Umbilical cord (tissue), 2 donors: Measurements from ENCODE around the gene IQUB. TPM values are rescaled to one million over a fixed set of nuclear protein-coding genes. Genes with fewer than 3 reads are reported as not detected.
A peak's percentile ranks its signal among the peaks of the same experiment; 100 is the strongest.
"Not testable (repeated sequence)": the region's sequence is repeated elsewhere in the genome, so short reads cannot be mapped to it uniquely, and the experiment has no call there.

Source experiments
- DNase-seq: peaks from one replicate; pipeline ENCODE4 v3.0.0-alpha.2; 2015; ENCODE audit warnings: low spot score
- total RNA-seq: library from RNA; depleted of rRNA; stranded (reverse); fragments of >200 nt; gene quantifications from one replicate; pipeline ENCODE4 v1.2.3, GENCODE V29; 2014; ENCODE audit warnings: low replicate concordance; ENCODE audit not compliant: insufficient read depth

IQUB gene
- total RNA-seq, 1 donor from 2014 or later: 2.6 TPM

DNA sequence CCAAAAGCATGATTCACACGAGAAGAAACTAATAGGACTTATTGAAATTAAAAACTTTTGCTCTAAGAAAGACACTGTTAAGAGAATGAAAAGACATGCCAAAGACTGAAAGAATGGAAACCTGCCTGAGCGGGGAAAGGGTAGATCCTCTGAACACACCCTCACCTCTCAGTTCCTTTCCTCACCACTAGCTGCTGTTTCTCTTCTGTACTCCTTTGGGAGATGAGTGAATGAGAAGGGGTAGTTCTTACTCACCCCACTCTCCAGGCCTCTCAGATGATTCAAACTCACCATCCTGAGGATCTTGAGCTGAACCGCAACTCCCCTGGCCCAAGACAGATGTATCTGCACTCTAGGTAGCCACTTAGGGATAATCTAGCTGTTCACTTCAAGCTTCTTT lies 41.9 kb downstream of the IQUB start:
- DNase-seq: no peak

DNA sequence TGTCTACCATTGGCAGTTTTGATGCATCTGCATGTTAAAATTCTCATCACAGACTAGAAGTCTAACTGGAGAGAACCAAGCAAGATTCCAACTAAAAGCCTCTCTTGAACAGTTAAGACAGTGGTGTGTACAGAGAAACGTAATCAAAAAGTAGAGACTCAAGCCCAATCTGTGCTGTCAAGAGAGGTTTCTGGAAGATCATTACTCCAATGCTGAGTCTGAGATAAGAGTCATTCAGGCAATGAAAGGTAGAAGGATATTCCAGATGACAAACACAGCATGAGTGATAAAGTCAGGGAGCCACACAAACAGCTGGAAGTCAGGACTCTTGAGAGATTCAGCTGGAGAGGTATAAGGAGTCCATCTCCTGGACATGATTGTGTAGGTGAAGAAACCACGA lies 48.7 kb downstream of the IQUB start:
- DNase-seq: no peak

DNA sequence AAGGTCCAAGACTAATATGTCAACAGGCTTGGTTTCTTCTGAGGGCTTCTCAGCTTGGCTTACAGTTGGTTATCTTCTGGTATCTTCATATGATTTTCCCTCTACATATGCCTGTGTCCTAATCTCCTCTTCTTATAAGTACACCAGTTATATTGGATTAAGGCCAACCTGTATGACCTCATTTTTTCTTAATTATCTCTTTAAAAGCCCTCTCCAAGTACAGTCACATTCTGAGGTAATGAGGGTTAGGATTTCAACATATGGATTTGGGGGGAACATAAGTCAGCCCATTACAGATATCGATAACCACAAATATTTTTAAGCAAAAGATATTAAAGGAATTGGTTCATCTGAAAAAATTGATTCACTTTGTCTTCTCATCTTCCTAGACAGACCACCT lies 49.2 kb downstream of the IQUB start:
- no peak for DNase-seq

DNA sequence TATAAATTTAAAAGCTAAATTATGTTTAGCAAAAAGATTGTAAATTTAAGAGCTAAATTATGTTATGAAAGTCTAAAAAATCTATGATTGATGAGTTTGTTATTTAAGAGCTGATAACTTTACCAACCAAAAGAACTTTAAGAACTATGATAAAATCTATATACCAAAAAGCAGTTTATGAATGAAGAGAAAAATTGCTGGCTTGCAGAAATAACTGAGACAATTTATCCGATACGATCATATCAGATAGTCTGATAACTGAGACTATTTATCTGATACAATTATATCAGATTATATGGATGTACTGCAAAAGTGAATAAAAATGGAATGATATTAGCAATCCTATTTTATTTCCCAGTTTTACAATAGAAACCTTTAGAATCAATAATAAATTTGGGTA lies 50.2 kb downstream of the IQUB start:
- DNase-seq: no peak

DNA sequence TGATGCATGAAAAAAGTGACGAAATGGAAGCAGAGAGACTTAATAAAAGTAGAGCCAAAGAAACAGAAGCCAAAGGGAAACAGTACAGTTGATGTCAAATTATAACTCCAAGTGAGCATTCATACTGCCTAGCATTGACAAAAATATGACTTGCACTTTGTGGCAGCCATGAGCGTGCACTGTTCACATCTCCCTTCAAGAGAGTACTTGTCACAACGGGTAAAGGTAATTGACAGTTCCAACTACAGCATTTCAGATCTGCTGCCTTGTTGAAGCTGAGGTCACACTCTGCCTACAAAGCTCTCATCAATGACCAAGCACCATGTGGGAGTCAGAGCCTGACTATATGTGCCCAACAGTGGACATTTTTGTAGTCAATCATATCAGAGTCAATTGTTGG lies 54.3 kb downstream of the IQUB start:
- DNase-seq: no peak

DNA sequence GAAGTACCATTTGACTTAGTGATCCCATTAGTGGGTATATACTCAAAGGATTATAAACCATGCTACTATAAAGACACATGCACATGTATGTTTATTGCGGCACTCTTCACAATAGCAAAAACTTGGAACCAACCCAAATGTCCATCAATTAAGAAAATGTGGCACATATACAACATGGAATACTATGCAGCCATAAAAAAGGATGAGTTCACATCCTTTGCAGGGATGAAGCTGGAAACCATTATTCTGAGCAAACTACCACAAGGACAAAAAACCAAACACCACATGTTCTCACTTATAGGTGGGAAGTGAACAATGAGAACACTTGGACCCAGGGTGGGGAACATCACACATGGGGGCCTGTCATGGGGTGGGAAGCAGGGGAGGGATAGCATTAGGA lies 56.3 kb downstream of the IQUB start:
- DNase-seq: not testable (repeated sequence)

DNA sequence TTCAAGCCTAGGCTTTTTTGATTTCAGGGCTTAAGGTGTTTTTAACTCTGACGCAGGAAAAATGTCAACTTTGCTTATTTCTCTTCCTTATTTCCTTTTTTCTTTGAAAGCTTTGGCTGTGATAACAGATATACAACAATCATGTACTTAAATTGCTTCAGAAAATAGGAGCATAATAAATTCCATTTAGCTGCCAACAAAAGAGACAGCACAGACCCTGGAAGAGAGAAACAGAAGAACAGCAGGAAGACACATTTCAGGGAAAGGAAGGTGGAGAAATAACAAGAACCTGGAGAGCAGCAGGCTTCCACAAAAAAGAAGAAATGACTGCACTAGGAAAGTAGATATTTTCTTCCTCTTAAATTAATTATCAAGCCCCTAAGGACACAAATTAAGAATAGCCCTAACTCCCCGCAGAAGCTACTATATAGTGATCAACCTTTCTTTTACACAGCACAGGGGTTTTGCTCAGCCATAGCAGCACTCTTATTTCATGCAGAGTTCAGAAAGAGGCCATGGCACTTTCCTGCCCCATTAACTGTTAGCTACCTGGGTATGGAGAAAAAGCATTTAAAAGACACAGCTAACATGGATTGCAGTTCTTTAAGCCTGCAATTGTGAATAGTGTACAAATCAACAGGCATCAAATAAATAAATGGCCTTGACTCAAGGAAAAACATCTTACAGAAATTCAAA lies 61.5 kb downstream of the IQUB start:
- DNase-seq: peak; percentile 76

DNA sequence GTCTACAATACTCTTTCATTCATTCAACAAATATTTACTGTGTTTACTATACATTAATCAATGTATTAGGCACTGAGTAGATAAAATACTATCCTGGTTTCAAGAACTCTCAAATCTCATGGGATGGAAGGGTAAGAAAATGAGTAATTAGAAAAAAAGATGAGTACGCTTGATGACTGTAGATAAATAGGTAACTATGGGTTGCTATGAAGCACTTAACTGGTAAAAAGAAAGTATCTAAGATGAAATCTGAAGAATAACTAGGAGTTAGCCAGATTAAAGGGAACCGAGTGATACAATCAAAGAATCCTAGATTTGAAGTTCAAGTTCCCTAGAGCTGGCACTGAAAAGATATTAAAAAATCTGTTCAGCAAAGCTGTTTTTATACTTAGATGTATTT lies 62.1 kb downstream of the IQUB start:
- DNase-seq: no peak

DNA sequence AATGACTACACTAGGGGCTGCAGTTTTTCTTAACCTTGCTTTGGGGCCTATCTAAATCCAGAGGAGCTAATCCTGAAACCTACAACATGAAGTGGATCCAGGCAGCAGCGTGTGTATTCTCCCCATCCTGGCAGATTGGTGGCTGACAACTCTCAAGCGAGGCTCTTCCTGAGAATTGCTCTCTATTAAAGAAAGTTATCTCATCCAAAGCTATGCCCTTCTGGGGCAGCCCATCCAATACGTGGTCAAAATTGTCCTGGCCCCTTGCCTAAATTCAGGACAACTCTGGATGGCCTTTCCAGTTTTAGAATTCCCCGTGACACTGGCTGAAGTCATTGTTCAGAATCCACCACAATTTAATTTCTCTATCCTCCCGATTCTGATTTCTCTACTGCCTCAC lies 66.1 kb downstream of the IQUB start:
- no peak for DNase-seq

DNA sequence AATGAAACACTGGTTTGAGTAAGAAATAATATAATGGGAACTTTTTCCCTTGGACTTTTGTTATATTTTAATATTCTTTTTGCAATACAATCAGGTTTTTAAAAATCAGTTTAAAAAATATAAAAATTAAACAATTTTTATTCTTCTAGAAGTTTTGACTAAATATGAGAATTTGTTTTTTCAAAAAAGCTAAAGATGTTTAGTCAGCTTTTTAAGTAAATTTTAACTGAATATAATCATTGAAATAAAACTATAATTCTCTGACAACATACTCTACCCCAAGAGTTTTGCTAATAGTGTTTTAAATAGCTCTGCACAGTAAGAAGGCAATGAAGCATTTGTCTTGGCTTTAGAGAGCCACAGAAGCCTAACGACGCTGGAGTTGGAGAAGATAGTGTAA lies 70.5 kb downstream of the IQUB start:
- no peak for DNase-seq

DNA sequence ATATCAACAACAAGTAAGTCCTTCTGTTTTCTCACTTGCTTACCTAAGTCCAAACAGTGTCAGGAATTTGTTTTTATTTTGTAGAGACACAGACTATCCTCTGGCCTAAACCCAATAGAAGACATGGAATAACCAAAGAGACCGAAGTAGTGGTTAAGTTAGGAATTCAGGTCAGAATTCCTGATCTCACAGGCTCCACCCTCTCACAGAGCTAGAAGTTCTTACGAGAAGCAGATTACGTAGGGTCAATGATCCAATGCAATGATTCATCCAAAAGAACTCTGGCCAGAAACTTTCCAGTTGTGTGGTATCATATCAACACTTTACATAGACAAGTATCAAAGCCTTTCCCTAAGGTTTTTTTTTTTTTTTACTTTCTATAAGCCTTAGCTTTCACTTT lies 73.8 kb downstream of the IQUB start:
- DNase-seq: peak; percentile 10

DNA sequence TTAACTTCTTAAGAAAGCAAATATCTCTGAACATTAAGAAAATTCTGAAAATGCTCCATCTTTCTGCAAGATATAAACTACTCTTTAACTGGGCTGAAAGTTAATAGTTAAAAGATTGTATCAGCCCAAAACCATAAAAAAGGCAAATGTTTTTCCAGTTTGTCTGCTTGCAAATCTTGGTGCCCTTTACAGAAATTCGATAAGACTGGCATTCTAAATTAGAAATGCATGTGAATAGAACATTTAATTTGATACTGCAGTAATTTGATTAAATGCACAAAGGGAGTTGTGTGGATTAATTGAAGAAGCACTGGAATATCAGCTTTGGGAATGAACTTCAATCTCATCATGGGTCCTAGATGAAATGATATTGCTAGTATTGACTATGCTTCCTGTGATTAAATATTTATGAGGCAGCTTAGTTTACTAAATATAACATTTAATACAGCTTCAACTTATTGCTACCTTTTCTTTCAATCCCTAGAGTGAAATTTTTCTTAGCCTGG lies 78.4 kb downstream of the IQUB start:
- no peak for DNase-seq

DNA sequence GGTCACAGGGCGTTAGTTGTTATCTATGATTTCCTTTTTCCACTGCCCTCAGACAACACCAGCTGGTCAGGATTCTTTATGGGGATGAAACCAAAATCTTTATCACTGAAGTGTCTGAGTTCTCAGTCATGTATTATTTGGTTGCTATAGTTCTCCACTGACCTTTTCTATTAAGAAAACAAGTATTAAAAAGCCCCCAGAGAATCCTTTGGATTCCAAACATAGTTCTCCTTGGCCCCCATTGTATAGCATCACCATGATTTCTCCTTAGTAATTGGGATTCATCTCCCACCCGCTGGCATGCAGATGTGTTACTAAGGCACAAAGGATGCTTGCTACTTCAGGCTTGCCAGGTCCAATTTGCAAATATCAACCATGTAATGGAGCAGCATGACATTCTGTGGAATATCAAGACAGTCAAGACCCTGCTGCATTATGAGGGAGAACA lies 94.3 kb downstream of the IQUB start:
- DNase-seq: no peak

DNA sequence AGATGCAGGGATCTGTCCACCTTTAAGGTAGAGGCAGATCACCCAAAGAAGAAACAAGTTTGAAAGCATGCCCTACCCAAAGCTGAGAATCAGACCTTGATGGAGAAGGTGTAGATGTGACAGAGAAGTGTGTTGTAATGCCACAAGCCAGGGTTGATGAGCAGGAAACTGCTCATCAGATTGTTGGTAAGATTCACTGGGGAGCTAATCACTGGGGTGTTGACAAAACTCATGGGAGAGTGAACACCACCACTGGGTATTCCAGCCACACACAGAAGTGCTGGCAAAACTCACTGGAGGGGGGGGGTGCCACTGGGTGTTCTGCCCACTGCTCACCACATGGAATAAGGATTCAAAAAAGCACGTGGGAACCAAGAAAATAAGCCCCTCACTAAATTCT lies 95.2 kb downstream of the IQUB start:
- DNase-seq: no peak

DNA sequence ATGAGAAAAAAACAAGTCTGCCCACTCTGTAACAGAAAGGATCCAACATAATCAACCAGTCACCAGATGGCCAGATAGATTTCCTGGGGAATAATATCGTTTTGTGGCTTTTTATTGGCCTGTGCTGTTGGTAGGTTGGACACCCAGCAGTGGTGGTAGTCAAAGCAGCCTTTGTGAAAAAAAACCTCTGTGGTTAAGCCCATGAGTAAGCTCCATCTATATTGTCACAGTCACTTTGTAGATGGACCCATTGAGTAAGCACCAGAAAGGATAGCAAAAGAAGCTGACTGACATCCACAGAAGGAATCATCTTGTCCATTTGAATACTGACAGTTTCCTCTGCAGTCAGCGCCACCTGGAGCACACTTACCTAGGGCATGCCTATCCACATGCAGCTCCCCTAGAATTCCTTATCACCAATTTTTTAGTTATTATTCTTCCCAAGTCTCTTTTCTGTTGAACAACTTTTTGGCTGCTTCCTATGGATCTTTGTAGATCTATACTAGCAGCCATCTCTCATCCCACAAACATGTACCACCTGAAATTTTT lies 96.9 kb downstream of the IQUB start:
- DNase-seq: no peak

DNA sequence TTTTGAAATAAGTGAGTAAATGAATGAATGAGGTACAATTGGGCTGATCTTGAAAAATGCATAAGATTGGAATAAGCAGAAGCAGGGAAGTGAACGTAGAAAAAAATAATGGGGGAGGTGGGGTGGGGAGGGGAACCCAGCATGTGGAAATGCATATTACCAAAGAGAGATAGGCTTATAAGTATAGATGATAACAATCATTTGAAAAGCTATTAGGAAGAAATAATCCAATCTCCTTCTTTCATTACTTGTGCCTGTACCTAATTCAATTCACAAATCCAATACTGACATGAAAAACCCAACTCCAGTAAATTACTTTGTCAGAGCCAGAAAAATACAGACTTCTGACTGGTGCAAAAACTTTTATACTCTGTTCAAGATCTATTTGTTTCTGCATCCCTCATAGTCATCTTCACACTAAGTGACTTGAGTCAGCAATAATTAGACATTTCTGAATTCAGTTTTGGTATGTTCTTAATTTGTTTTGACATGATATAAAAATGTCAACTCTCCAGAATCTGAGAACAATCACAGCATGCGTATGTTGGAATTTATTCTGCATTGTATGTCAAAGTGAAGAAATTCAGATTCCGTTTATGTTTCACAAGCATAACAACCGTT lies 99.2 kb downstream of the IQUB start:
- DNase-seq: no peak

DNA sequence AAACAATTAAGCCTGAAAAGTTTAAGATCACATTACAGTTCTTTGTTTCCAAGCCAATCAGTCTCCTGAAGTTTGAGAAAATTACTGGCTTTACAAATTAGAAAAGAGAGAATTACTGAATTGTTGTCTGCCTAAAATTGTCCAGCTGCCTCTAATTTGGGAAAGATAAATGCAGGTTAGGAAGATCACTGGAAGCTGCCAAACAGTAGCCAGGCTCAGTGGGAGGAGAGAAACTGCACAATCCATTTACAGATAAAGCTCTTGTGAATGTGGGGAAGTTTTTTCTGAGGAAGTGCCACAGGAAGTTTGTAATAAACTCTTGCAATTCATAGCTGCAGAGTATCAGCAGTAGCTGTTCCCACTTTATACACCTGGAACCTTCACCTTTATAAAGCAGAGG lies 100.7 kb downstream of the IQUB start:
- DNase-seq: no peak

DNA sequence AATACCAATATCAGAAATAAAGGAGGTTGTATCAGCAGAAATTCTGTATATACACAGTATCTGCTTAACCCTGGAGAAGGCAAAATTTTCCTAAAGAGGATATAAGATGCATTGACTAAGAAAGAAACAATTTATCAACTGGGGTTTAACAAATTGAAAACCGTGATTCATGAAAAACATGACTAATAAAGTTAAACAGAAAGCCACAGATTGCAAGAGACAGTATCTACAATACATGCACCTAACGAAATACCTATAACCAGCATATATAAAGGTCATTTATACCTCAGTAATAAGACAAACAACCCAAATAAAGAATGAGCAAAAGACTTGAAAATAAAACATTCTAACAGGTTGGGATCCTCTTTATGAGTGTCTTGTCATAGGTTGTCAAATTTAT lies 101.8 kb downstream of the IQUB start:
- no peak for DNase-seq

DNA sequence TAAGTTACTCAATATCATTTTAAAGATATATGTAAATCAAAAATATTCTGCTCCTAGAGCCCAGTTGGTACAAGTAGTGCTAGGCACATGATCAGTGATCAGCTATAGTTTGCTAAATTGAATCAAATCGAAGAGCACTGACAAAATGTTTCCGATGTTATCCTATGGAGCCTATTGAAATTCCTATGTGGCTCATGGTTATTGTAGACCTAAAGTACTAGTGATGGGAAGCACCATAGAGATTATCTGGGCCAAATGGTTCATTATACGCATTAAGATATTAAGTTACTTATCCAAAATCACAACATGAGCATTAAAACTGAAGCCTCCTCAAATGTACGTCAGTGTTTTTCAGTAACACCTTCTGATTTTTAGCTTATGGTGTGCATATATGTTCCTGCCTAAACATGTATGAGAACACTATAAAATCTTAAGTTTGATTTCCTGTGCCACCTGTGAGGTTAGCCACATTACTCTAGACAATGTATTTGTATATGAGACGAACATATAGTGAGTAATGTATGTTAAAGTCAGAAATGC lies 103.2 kb downstream of the IQUB start:
- DNase-seq: no peak

DNA sequence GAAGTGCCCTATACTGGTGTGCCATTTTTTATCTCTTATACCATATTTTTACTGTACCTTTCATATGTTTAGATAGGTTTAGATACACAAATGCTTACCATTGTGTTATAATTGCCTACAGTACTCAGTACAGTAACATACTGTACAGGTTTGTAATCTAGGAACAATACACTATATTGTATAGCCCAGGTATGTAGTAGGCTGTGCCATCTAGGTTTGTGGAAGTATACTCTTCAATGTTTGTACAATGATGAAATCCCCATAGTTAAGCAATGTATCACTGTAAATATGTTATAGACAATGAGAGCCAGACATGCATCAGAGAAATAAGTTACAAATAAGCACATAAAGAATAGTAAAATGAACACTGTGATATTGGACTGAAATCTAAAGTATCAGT lies 109.1 kb downstream of the IQUB start:
- DNase-seq: no peak

DNA sequence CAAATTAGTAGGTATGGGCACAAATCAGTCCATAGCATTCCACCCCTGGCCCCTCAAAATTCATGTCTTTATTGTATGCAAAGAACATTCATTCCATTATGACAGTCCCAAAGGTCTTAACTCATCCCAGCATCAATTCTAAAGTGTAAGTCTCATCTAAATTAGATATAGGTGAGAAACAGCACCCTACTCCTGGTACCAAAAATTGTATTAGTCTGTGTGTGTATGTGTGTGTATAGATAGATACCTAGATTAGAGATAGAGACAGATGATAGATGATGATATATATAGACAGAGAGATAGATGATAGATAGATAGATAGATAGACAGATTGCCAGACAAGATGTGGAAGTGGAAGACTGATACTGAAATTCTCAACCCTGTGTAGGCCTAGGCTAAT lies 109.9 kb downstream of the IQUB start:
- DNase-seq: no peak

DNA sequence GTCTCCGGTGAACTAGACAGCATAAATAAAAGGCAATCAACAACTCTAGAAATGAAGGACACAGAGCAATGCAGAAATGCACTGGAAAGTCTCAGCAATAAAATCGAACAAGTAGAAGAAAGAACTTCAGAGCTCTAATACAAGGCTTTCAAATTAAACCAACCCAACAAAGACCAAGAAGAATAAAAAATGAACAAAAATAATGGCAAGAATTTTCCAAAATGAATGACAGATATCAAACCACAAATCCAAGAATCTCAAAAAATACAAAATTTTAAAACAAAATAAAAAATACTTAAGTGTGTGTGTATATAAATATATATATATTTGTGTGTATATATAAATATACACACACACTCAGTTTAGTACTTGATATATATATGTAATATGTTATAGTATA lies 110.8 kb downstream of the IQUB start:
- DNase-seq: no peak

DNA sequence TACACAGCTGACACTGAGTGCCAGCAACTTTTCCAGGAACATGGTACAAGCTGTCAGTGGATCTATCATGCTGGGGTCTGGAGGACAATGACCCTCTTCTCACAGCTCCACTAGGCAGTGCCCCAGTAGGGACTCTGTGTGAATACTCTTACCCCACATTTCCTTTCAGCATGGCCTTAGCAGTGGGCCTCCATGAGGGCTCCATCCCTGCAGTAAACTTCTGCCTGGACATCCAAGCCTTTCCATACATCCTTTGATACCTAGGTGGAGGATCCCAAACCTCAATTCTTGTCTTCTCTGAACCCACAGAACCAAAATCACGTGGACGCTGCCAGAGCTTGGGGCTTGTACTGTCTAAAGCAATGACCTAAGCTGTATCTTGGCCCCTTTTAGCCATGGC lies 116.8 kb downstream of the IQUB start:
- no peak for DNase-seq
